A549 (cell line): ENCODE data around the gene FMNL2. TPM values are rescaled to one million over a fixed set of nuclear protein-coding genes. Genes with fewer than 3 reads are reported as not detected.
A peak's percentile ranks its signal among the peaks of the same experiment; 100 is the strongest.

ENCODE experiments used
- ATAC-seq, 2 experiments: fragments of 200-7000 bp in 1 of 2; fragments of >200 bp in 1 of 2; cut with Nextera tagmentation in 1 of 2; cut with Tn5 transposase in 1 of 2; 3 replicates each; pipeline versions ENCODE4 v1.8.0 to v1.9.1; 2018 to 2020; ENCODE audit warnings: mild to moderate bottlenecking in 1 of 2, moderate library complexity in 1 of 2
- CTCF ChIA-PET: fragments of 300-600 bp; sonication (Branson Sonifier 250); formaldehyde crosslinking; extraction: SDS; loops from one replicate; lab custom pipeline; 2021; ENCODE audit warnings: antibody characterized with exemption, inconsistent platforms; lab: Yijun Ruan, JAX
- POLR2A ChIA-PET: fragments of 350-600 bp; formaldehyde crosslinking; extraction: SDS; loops from one replicate; lab custom pipeline; 2021; ENCODE audit warnings: antibody characterized with exemption, inconsistent platforms; lab: Yijun Ruan, JAX
- DNase-seq, 2 experiments: peaks; one replicate each; pipeline versions ENCODE4 v3.0.0 to v3.0.0-alpha.2; 2011 to 2016; ENCODE audit warnings: low read depth in 1 of 2, low spot score in 1 of 2
- FAIRE-seq: peaks from 2 replicates; lab custom pipeline; 2011; peaks lifted over from hg19 to GRCh38; lab: Jason Lieb, UNC
- H3K27ac ChIP-seq, 2 experiments: fragments of >200 bp; sonication (Bioruptor Twin); formaldehyde crosslinking; 3 replicates each; pipeline ENCODE4 v1.5.1; 2016 to 2017
- H3K4me1 ChIP-seq: fragments of >200 bp; sonication (Bioruptor Twin); formaldehyde crosslinking; 3 replicates; pipeline ENCODE4 v1.6.1; 2016
- H3K4me2 ChIP-seq: fragments of >200 bp; sonication (Bioruptor Twin); formaldehyde crosslinking; 3 replicates; pipeline ENCODE4 v1.6.1; 2016
- H3K4me3 ChIP-seq: fragments of >200 bp; sonication (Bioruptor Twin); formaldehyde crosslinking; 3 replicates; pipeline ENCODE4 v1.5.1; 2016
- H3K9me3 ChIP-seq: fragments of >200 bp; sonication (Bioruptor Twin); formaldehyde crosslinking; 3 replicates; pipeline ENCODE4 v1.6.1; 2016
- CTCF ChIP-seq: fragments of >200 bp; sonication (Bioruptor Twin); formaldehyde crosslinking; IDR thresholded peaks from 3 replicates; pipeline ENCODE4 v1.5.1; 2016
- EHF ChIP-seq: fragments of 250-450 bp; sonication (Bioruptor Pico); IDR thresholded peaks from 2 replicates; pipeline ENCODE4 v1.5.0; 2020; ENCODE audit warnings: mild to moderate bottlenecking
- EP300 ChIP-seq, 2 experiments: fragments of >200 bp; sonication (Bioruptor Twin); formaldehyde crosslinking; IDR thresholded peaks; 2 replicates in 1 of 2; 3 replicates in 1 of 2; pipeline ENCODE4 v1.6.1; 2016 to 2017
- ESRRA ChIP-seq: fragments of 150-350 bp; IDR thresholded peaks from 2 replicates; pipeline ENCODE4 v1.6.1; 2014; ENCODE audit warnings: mild to moderate bottlenecking, low read length, borderline replicate concordance
- FOSB ChIP-seq: fragments of 250-450 bp; sonication (Bioruptor Pico); IDR thresholded peaks from 2 replicates; pipeline ENCODE4 v1.5.0; 2020; ENCODE audit warnings: mild to moderate bottlenecking, moderate library complexity
- FOSL2 ChIP-seq, 2 experiments: fragments of 450-650 bp in 1 of 2; fragments of >200 bp in 1 of 2; sonication (Bioruptor Twin) in 1 of 2; formaldehyde crosslinking; IDR thresholded peaks; 2 replicates each; pipeline versions ENCODE4 v1.5.0 to v1.6.1; 2016 to 2020; ENCODE audit warnings: mild to moderate bottlenecking in 1 of 2, moderate library complexity in 1 of 2
- HEYL ChIP-seq: fragments of 250-450 bp; sonication (Bioruptor Pico); IDR thresholded peaks from 2 replicates; pipeline ENCODE4 v1.8.0; 2021; ENCODE audit warnings: mild to moderate bottlenecking, moderate library complexity
- HOXA7 ChIP-seq: fragments of 250-450 bp; sonication (Bioruptor Pico); IDR thresholded peaks from 2 replicates; pipeline ENCODE4 v1.5.0; 2020; ENCODE audit warnings: mild to moderate bottlenecking, moderate library complexity
- HOXB13 ChIP-seq: fragments of 250-450 bp; sonication (Bioruptor Pico); IDR thresholded peaks from 2 replicates; pipeline ENCODE4 v1.5.0; 2020; ENCODE audit warnings: low read depth, mild to moderate bottlenecking, moderate library complexity
- JUN ChIP-seq, 2 experiments: fragments of >200 bp; sonication (Bioruptor Twin); formaldehyde crosslinking; IDR thresholded peaks; 2 replicates in 1 of 2; 3 replicates in 1 of 2; pipeline ENCODE4 v1.6.1; 2016 to 2017
- KDM1A ChIP-seq: fragments of 200-600 bp; sonication (generic); IDR thresholded peaks from 2 replicates; pipeline ENCODE4 v1.6.1; 2016; ENCODE audit warnings: low read depth, mild to moderate bottlenecking
- KDM5A ChIP-seq: fragments of 200-600 bp; sonication (generic); IDR thresholded peaks from 2 replicates; pipeline ENCODE4 v1.6.1; 2016; ENCODE audit warnings: antibody characterized with exemption, mild to moderate bottlenecking
- MAFK ChIP-seq: fragments of 450-650 bp; IDR thresholded peaks from 2 replicates; pipeline ENCODE4 v1.6.1; 2014; ENCODE audit not compliant: partially characterized antibody
- MAX ChIP-seq: IDR thresholded peaks from 2 replicates; pipeline ENCODE4 v1.6.1; 2012
- MAZ ChIP-seq: fragments of 150-350 bp; IDR thresholded peaks from 2 replicates; pipeline ENCODE4 v1.6.1; 2014; ENCODE audit warnings: antibody characterized with exemption, low read depth, low read length, borderline replicate concordance
- MYC ChIP-seq: IDR thresholded peaks from 2 replicates; pipeline ENCODE4 v1.6.1; 2012; ENCODE audit warnings: mild to moderate bottlenecking, inconsistent platforms, low read length, improper control_type of control experiment, borderline replicate concordance
- NFE2L2 ChIP-seq: fragments of 150-350 bp; conservative IDR thresholded peaks from 2 replicates; pipeline ENCODE4 v1.6.1; 2014; ENCODE audit warnings: low read length
- PBX3 ChIP-seq: IDR thresholded peaks from 2 replicates; pipeline ENCODE4 v1.6.1; 2012
- RAD21 ChIP-seq, 2 experiments: fragments of >200 bp in 1 of 2; sonication (Bioruptor Twin) in 1 of 2; formaldehyde crosslinking in 1 of 2; IDR thresholded peaks in 1 of 2; conservative IDR thresholded peaks in 1 of 2; 2 replicates in 1 of 2; 3 replicates in 1 of 2; pipeline ENCODE4 v1.6.1; 2012 to 2018; ENCODE audit warnings: inconsistent platforms in 1 of 2
- RCOR1 ChIP-seq: fragments of 150-350 bp; IDR thresholded peaks from 2 replicates; pipeline ENCODE4 v1.6.1; 2014; ENCODE audit warnings: antibody characterized with exemption, low read length, low read depth
- RNF2 ChIP-seq: fragments of 200-600 bp; sonication (generic); IDR thresholded peaks from 2 replicates; pipeline ENCODE4 v1.6.1; 2016; ENCODE audit warnings: low read depth, mild to moderate bottlenecking, antibody characterized with exemption, moderate library complexity, borderline replicate concordance
- SREBF2 ChIP-seq: fragments of 450-650 bp; IDR thresholded peaks from 2 replicates; pipeline ENCODE4 v1.6.1; 2014; ENCODE audit warnings: mild to moderate bottlenecking, moderate library complexity
- TP53 ChIP-seq: fragments of 250-450 bp; sonication (Bioruptor Pico); IDR thresholded peaks from 2 replicates; pipeline ENCODE4 v1.5.0; 2021; ENCODE audit warnings: mild to moderate bottlenecking, moderate library complexity
- USF2 ChIP-seq: fragments of 450-650 bp; IDR thresholded peaks from 2 replicates; pipeline ENCODE4 v1.6.1; 2014; ENCODE audit warnings: antibody characterized with exemption
- ZC3H11A ChIP-seq: fragments of 450-650 bp; IDR thresholded peaks from 2 replicates; pipeline ENCODE4 v1.6.1; 2014; ENCODE audit warnings: antibody characterized with exemption, mild to moderate bottlenecking
- ZSCAN20 ChIP-seq: fragments of 250-450 bp; sonication (Bioruptor Pico); IDR thresholded peaks from 2 replicates; pipeline ENCODE4 v1.8.0; 2022; ENCODE audit warnings: mild to moderate bottlenecking, moderate library complexity
- WGBS: methylation state at CpG from one replicate; pipeline ENCODE4 v1.1.6; 2017; ENCODE audit errors: missing lambda C conversion rate; 5-methylcytosine and 5-hydroxymethylcytosine counted together
- polyA plus RNA-seq, 4 experiments: library from polyadenylated mRNA; depleted of rRNA in 3 of 4; stranded (reverse); fragments of >200 nt; fragmentation: RNase III in 1 of 4; extraction: RNeasy Plus Mini Kit Qiagen cat#74134 plus additional on column Dnase treatment in 1 of 4; gene quantifications; 2 replicates in 3 of 4; 3 replicates in 1 of 4; pipeline ENCODE4 v1.2.3, GENCODE V29; 2011 to 2017

Gene FMNL2
- polyA plus RNA-seq, 2 of the 4 experiments (the other 2 are of a cell fraction): 27.9 to 36.5 TPM

- no peaks in the 10 kb centered on the region for H3K4me1 ChIP-seq
- DNase-seq (no peak), FAIRE-seq (no peak), ATAC-seq (no peak)
- no peak overlapping the region for H3K4me3 ChIP-seq
- no peak overlapping the region for H3K27ac ChIP-seq
- no peak overlapping the region for H3K4me2 ChIP-seq
- WGBS: 71% methylated on average over 3 of the region's 3 CpGs
- H3K9me3 ChIP-seq: no peaks in the 10 kb centered on the region
- ChIA-PET POLR2A (no interaction called here), CTCF (no interaction called here)
- TF ChIP-seq JUN (IDR thresholded peaks at IDR 0.05) (no peak), MAX (no peak), FOSB (CRISPR knock-in tag) (no peak), NFE2L2 (no peak), KDM5A (no peak), EP300 (IDR thresholded peaks at IDR 0.05) (no peak), RAD21 (conservative IDR thresholded peaks at IDR 0.05 in 1 of 2, IDR thresholded peaks at IDR 0.05 in 1 of 2) (no peak), KDM1A (no peak), SREBF2 (no peak), TP53 (CRISPR knock-in tag) (no peak), RCOR1 (no peak), USF2 (no peak), HOXB13 (CRISPR knock-in tag) (no peak), ZSCAN20 (no peak), CTCF (no peak), MYC (no peak), MAZ (no peak)
These were observed 33.8 kb upstream of the FMNL2 start for GRCh38 chr2:152301131-152301530.

GRCh38 chr2:152303951-152304350 is 31.0 kb upstream of the FMNL2 start:
- 81% methylated on average over 2 of the region's 2 CpGs for WGBS
- TF ChIP-seq HOXA7: no peak
- TF ChIP-seq, all 56 proteins: peak for 0
- CTCF ChIA-PET: interaction anchor here (0.7 kb wide), 1 partner anchor 225 kb away, joined by 3 read pairs; no protein-coding TSS in a partner anchor
- H3K4me1 ChIP-seq: peaks cover 15% of the 10 kb centered on the region
- no peaks in the 10 kb centered on the region for H3K9me3 ChIP-seq
- no peak for FAIRE-seq
- no peak overlapping the region for H3K4me2 ChIP-seq
- no peak overlapping the region for H3K27ac ChIP-seq
- no peak for DNase-seq
- POLR2A ChIA-PET: no interaction called here
- ATAC-seq: no peak
- no peak overlapping the region for H3K4me3 ChIP-seq

GRCh38 chr2:152304836-152305235 is 30.1 kb upstream of the FMNL2 start:
- H3K4me2 ChIP-seq: no peak overlapping the region
- peaks cover 24% of the 10 kb centered on the region for H3K4me1 ChIP-seq
- FAIRE-seq: no peak
- 65% methylated on average over 1 of the region's 1 CpG for WGBS
- POLR2A ChIA-PET: no interaction called here
- H3K27ac ChIP-seq: no peak overlapping the region
- peak in 1 of 2 experiments; percentile 19 for DNase-seq
- ATAC-seq: peak in 1 of 2 experiments; percentile 25; a peak in 1 of 6 replicates
- H3K9me3 ChIP-seq: no peaks in the 10 kb centered on the region
- H3K4me3 ChIP-seq: no peak overlapping the region
- CTCF ChIA-PET: interaction anchor here (0.6 kb wide), 1 partner anchor 117 kb away, joined by 5 read pairs; no protein-coding TSS in a partner anchor
- TF ChIP-seq FOSL2 (IDR thresholded peaks at IDR 0.05) (no peak), FOSL2 (CRISPR knock-in tag; IDR thresholded peaks at IDR 0.05) (no peak), HEYL (CRISPR knock-in tag) (no peak), EP300 (IDR thresholded peaks at IDR 0.05) (no peak), CTCF (no peak), RNF2 (no peak), EHF (CRISPR knock-in tag) (no peak), PBX3 (no peak), MAFK (no peak), ZC3H11A (no peak), ESRRA (no peak), RCOR1 (no peak)
